Activated effector memory CD4-positive, alpha-beta T cell treated with anti-CD3 and anti-CD28 coated beads, Interleukin-2, amount 50 U/mL, for 16 hours (primary cell): ENCODE data around the gene UBFD1.
"Not testable (repeated sequence)": the region's sequence is repeated elsewhere in the genome, so short reads cannot be mapped to it uniquely, and the experiment has no call there.

Source experiments
- DNase-seq: peaks from one replicate; pipeline ENCODE4 v3.0.0-alpha.2; 2020

Gene UBFD1

GRCh38 chr16:23610905-23611304, 53.4 kb downstream of the UBFD1 start:
- not testable (repeated sequence) for DNase-seq

DNA sequence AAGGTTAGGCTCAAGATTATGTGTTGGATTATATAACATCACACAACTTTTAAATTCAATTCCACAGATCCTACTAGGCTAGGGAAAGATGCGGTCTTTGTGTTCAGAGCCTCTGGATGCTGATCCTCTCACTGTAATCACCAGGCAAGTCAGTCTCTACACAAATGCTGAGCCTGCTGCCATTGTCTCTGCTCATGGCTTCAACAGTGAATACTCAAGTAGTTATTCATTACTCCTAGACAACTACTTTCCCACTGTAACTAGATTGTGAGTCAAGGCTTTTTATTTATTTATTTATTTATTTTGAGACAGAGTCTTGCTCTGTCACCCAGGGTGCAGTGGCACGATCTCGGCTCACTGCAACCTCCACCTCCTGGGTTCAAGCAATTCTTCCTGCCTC, 54.4 kb downstream of the UBFD1 start:
- no peak for DNase-seq

DNA sequence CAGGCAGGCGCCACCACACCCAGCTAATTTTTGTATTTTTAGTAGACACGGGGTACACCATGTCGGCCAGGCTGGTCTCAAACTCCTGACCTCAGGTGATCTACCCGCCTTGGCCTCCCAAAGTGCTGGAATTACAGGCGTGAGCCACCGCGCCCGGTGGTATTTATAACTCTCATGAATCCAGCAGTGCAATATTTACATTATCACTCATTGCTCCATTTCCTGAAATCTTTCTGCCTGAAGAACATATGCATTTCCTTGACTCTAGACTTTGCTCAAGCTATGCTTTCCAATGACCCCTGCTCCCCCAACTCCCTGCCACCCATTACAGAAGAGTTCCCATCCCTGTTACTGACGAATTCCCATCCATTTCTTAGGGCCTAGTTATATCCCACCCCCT, 58.3 kb downstream of the UBFD1 start:
- DNase-seq: no peak
